Mesothelial cell of epicardium (in vitro differentiated cells): ENCODE measurements around the gene DMBX1. TPM values are rescaled to one million over a fixed set of nuclear protein-coding genes. Genes with fewer than 3 reads are reported as not detected.
A peak's percentile ranks its signal among the peaks of the same experiment; 100 is the strongest.

Experiments
- DNase-seq, 2 experiments: peaks; one replicate each; pipeline ENCODE4 v3.0.0; 2021; ENCODE audit warnings: low spot score in 2 of 2; ENCODE audit not compliant: unreplicated experiment in 2 of 2
- H3K27ac Mint-ChIP-seq: 2 replicates; pipeline ENCODE4 v1.8.0; 2021; ENCODE audit warnings: mixed read lengths
- H3K27me3 Mint-ChIP-seq: 2 replicates; pipeline ENCODE4 v1.8.0; 2021; ENCODE audit warnings: low read depth, mixed read lengths
- H3K36me3 Mint-ChIP-seq: 2 replicates; pipeline ENCODE4 v1.8.0; 2021; ENCODE audit warnings: mixed read lengths
- H3K4me1 Mint-ChIP-seq: 2 replicates; pipeline ENCODE4 v1.8.0; 2021; ENCODE audit warnings: mixed read lengths
- H3K4me3 Mint-ChIP-seq: 2 replicates; pipeline ENCODE4 v1.8.0; 2021; ENCODE audit warnings: mild to moderate bottlenecking, moderate library complexity, mixed read lengths
- H3K9me3 Mint-ChIP-seq: 2 replicates; pipeline ENCODE4 v1.8.0; 2021; ENCODE audit warnings: mixed read lengths
- CTCF ChIP-seq: fragments of 200-600 bp; sonication (generic); IDR thresholded peaks from one replicate; pipeline ENCODE4 v1.5.0; 2021; ENCODE audit warnings: antibody characterized with exemption; ENCODE audit not compliant: unreplicated experiment
- total RNA-seq: library from RNA; stranded (reverse); gene quantifications from 3 replicates; pipeline ENCODE4 v1.2.1, GENCODE V29; 2021

The DMBX1 gene
- total RNA-seq, 1 donor from 2014 or later, result not detected

- Mint-ChIP-seq H3K9me3 (no peaks in the 10 kb centered on the region), H3K27me3 (peaks cover 79% of the 10 kb centered on the region), H3K27ac (no peak overlapping the region), H3K36me3 (no peaks in the 10 kb centered on the region), H3K4me3 (no peak overlapping the region), H3K4me1 (peaks cover 33% of the 10 kb centered on the region)
- no peak for DNase-seq
- no peak for TF ChIP-seq CTCF
Observed at GRCh38 chr1:46526013-46526690, 36.5 kb downstream of the DMBX1 start.

- TF ChIP-seq CTCF, result no peak
- H3K27me3 Mint-ChIP-seq, result peaks cover 85% of the 10 kb centered on the region
- no peaks in the 10 kb centered on the region for H3K9me3 Mint-ChIP-seq
- no peak overlapping the region for H3K27ac Mint-ChIP-seq
- H3K36me3 Mint-ChIP-seq, result no peaks in the 10 kb centered on the region
- no peak overlapping the region for H3K4me3 Mint-ChIP-seq
- H3K4me1 Mint-ChIP-seq, result peaks cover 31% of the 10 kb centered on the region
- no peak for DNase-seq
Observed at GRCh38 chr1:46526691-46527291, 37.2 kb downstream of the DMBX1 start.

GRCh38 chr1:46527474-46528296, 38.0 kb downstream of the DMBX1 start:
- DNase-seq, result peak in 1 of 2 experiments; percentile 86
- peaks cover 86% of the 10 kb centered on the region for H3K27me3 Mint-ChIP-seq
- peak; percentile 72 for TF ChIP-seq CTCF

GRCh38 chr1:46528297-46528955, 38.8 kb downstream of the DMBX1 start:
- Mint-ChIP-seq H3K27ac (no peak overlapping the region), H3K4me1 (peaks cover 19% of the 10 kb centered on the region), H3K9me3 (no peaks in the 10 kb centered on the region), H3K27me3 (peaks cover 83% of the 10 kb centered on the region), H3K36me3 (no peaks in the 10 kb centered on the region), H3K4me3 (no peak overlapping the region)
- DNase-seq, result no peak
- TF ChIP-seq CTCF, result peak; percentile 6

More at GRCh38 chr1:46527474-46528296, 38.0 kb downstream of the DMBX1 start:
- Mint-ChIP-seq H3K36me3 (no peaks in the 10 kb centered on the region), H3K4me3 (no peak overlapping the region), H3K27ac (no peak overlapping the region), H3K4me1 (peaks cover 23% of the 10 kb centered on the region), H3K9me3 (no peaks in the 10 kb centered on the region)

GRCh38 chr1:46529031-46529630, 39.5 kb downstream of the DMBX1 start:
- peaks cover 83% of the 10 kb centered on the region for H3K27me3 Mint-ChIP-seq
- no peak for TF ChIP-seq CTCF
- DNase-seq, result no peak
- peaks cover 17% of the 10 kb centered on the region for H3K4me1 Mint-ChIP-seq
- H3K9me3 Mint-ChIP-seq, result no peaks in the 10 kb centered on the region
- H3K36me3 Mint-ChIP-seq, result no peaks in the 10 kb centered on the region
- H3K27ac Mint-ChIP-seq, result no peak overlapping the region
- H3K4me3 Mint-ChIP-seq, result no peak overlapping the region
